Neural progenitor cell (in vitro differentiated cells): ENCODE measurements around the gene FYTTD1. TPM values are rescaled to one million over a fixed set of nuclear protein-coding genes. Genes with fewer than 3 reads are reported as not detected.

Experiments
- DNase-seq: peaks from one replicate; pipeline ENCODE4 v3.0.0-alpha.2; 2016; ENCODE audit warnings: low spot score
- H2AFZ ChIP-seq: fragments of 200-600 bp; sonication (generic); replicated peaks from 2 replicates; pipeline ENCODE4 v1.6.1; 2016; ENCODE audit warnings: antibody characterized with exemption
- H3F3A ChIP-seq: fragments of 200-600 bp; sonication (generic); 2 replicates; pipeline ENCODE4 v1.6.1; 2016; ENCODE audit warnings: antibody characterized with exemption, low read depth
- H3K27ac ChIP-seq: fragments of 200-600 bp; sonication (generic); 2 replicates; pipeline ENCODE4 v1.5.1; 2016; ENCODE audit warnings: mild to moderate bottlenecking
- H3K27me3 ChIP-seq: fragments of 200-600 bp; sonication (generic); 2 replicates; pipeline ENCODE4 v1.6.1; 2016; ENCODE audit warnings: mild to moderate bottlenecking, moderate library complexity
- H3K36me3 ChIP-seq: fragments of 200-600 bp; sonication (generic); 2 replicates; pipeline ENCODE4 v1.5.1; 2016
- H3K4me1 ChIP-seq: fragments of 200-600 bp; sonication (generic); 2 replicates; pipeline ENCODE4 v1.6.1; 2016; ENCODE audit warnings: mixed run types
- H3K4me2 ChIP-seq: fragments of 200-600 bp; sonication (generic); 2 replicates; pipeline ENCODE4 v1.6.1; 2016
- H3K4me3 ChIP-seq: fragments of 200-600 bp; sonication (generic); 2 replicates; pipeline ENCODE4 v1.5.1; 2016
- H3K79me2 ChIP-seq: fragments of 200-600 bp; sonication (generic); 2 replicates; pipeline ENCODE4 v1.6.1; 2016; ENCODE audit warnings: low read depth
- H3K9ac ChIP-seq: fragments of 200-600 bp; sonication (generic); 2 replicates; pipeline ENCODE4 v1.6.1; 2016
- H3K9me3 ChIP-seq: fragments of 200-600 bp; sonication (generic); 2 replicates; pipeline ENCODE4 v1.5.1; 2016; ENCODE audit warnings: low read depth
- H4K20me1 ChIP-seq: fragments of 200-600 bp; sonication (generic); 2 replicates; pipeline ENCODE4 v1.6.1; 2016; ENCODE audit warnings: low read depth
- H3K27ac Mint-ChIP-seq: 3 replicates; pipeline ENCODE4 v1.8.0; 2021; ENCODE audit warnings: mixed read lengths
- H3K27me3 Mint-ChIP-seq: 2 replicates; pipeline ENCODE4 v1.8.0; 2022; ENCODE audit warnings: low read depth, mild to moderate bottlenecking, inconsistent platforms, moderate library complexity, mixed read lengths; ENCODE audit not compliant: insufficient read depth
- H3K36me3 Mint-ChIP-seq: 3 replicates; pipeline ENCODE4 v1.8.0; 2021; ENCODE audit warnings: mixed read lengths
- H3K4me1 Mint-ChIP-seq: 3 replicates; pipeline ENCODE4 v1.8.0; 2021; ENCODE audit warnings: mixed read lengths
- H3K4me3 Mint-ChIP-seq: 3 replicates; pipeline ENCODE4 v1.8.0; 2021; ENCODE audit warnings: mild to moderate bottlenecking, moderate library complexity, mixed read lengths
- H3K9me3 Mint-ChIP-seq: 3 replicates; pipeline ENCODE4 v1.8.0; 2020; ENCODE audit warnings: mixed read lengths
- EZH2 ChIP-seq: fragments of 200-600 bp; sonication (generic); IDR thresholded peaks from 2 replicates; pipeline ENCODE4 v1.6.1; 2017; ENCODE audit warnings: antibody characterized with exemption, mild to moderate bottlenecking, moderate library complexity
- EZH2phosphoT487 ChIP-seq: fragments of 200-600 bp; sonication (generic); IDR thresholded peaks from 2 replicates; pipeline ENCODE4 v1.6.1; 2017; ENCODE audit warnings: antibody characterized with exemption
- total RNA-seq: library from RNA; depleted of rRNA; stranded (reverse); fragments of >200 nt; gene quantifications from 2 replicates; pipeline ENCODE4 v1.2.3, GENCODE V29; 2015; ENCODE audit warnings: low replicate concordance
- TF ChIP-seq, protein P1 (sequence below): fragments of 200-600 bp; sonication (generic); IDR thresholded peaks from 2 replicates; pipeline ENCODE4 v1.5.1; 2017; ENCODE audit warnings: antibody characterized with exemption, mild to moderate bottlenecking

Gene FYTTD1
- total RNA-seq, 1 donor from 2014 or later: 104 TPM

GRCh38 chr3:197791892-197792647 lies 42.4 kb downstream of the FYTTD1 start:
- peak overlapping the region; percentile 95 for H3K4me3 Mint-ChIP-seq
- no peaks in the 10 kb centered on the region for H3K9me3 ChIP-seq
- peaks cover 16% of the 10 kb centered on the region for H3K36me3 Mint-ChIP-seq
- H3K36me3 ChIP-seq: no peaks in the 10 kb centered on the region
- no peaks in the 10 kb centered on the region for H3K27me3 ChIP-seq
- peaks cover 12% of the 10 kb centered on the region for H3F3A ChIP-seq
- peaks cover 9% of the 10 kb centered on the region for H3K27me3 Mint-ChIP-seq
- peak overlapping the region; percentile 96 for H2AFZ ChIP-seq
- H3K4me2 ChIP-seq: peak overlapping the region; percentile 83
- no peak overlapping the region for H3K27ac ChIP-seq
- peaks cover 60% of the 10 kb centered on the region for H3K79me2 ChIP-seq
- DNase-seq: no peak
- peaks cover 28% of the 10 kb centered on the region for H4K20me1 ChIP-seq
- TF ChIP-seq EZH2phosphoT487 (no peak), EZH2 (no peak)
- TF ChIP-seq, protein P1, sequence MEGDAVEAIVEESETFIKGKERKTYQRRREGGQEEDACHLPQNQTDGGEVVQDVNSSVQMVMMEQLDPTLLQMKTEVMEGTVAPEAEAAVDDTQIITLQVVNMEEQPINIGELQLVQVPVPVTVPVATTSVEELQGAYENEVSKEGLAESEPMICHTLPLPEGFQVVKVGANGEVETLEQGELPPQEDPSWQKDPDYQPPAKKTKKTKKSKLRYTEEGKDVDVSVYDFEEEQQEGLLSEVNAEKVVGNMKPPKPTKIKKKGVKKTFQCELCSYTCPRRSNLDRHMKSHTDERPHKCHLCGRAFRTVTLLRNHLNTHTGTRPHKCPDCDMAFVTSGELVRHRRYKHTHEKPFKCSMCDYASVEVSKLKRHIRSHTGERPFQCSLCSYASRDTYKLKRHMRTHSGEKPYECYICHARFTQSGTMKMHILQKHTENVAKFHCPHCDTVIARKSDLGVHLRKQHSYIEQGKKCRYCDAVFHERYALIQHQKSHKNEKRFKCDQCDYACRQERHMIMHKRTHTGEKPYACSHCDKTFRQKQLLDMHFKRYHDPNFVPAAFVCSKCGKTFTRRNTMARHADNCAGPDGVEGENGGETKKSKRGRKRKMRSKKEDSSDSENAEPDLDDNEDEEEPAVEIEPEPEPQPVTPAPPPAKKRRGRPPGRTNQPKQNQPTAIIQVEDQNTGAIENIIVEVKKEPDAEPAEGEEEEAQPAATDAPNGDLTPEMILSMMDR: no peak
- peaks cover 5% of the 10 kb centered on the region for H3K4me1 ChIP-seq
- H3K4me1 Mint-ChIP-seq: peaks cover 8% of the 10 kb centered on the region
- H3K9ac ChIP-seq: peak overlapping the region; percentile 89
- H3K27ac Mint-ChIP-seq: peak overlapping the region; percentile 31
- H3K9me3 Mint-ChIP-seq: no peaks in the 10 kb centered on the region
- peak overlapping the region; percentile 88 for H3K4me3 ChIP-seq

DNA sequence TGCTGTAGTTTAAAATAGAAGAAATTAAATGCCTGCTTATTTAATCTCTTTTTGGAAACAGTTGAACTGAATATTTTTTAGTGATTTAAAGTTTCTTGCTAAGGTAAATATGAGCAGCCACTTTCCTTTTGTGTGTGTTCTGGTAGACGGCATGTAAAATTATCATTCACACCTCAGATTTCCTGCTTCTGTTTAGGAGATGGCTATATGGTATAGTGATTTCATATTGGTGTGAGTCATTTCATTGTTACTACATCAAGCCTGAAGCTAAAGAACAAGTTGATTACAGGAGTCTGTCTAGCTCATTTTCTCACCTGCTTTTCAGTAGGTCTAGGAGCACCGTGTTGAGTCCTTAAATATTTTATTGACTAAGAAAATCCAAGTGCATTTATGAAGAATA lies 43.6 kb downstream of the FYTTD1 start:
- no peak overlapping the region for H3K27ac Mint-ChIP-seq
- peaks cover 17% of the 10 kb centered on the region for H3K36me3 Mint-ChIP-seq
- peaks cover 9% of the 10 kb centered on the region for H3K27me3 Mint-ChIP-seq
- Histone ChIP-seq H3F3A (peaks cover 12% of the 10 kb centered on the region), H3K9ac (no peak overlapping the region), H3K79me2 (peaks cover 72% of the 10 kb centered on the region), H3K36me3 (no peaks in the 10 kb centered on the region), H2AFZ (no peak overlapping the region), H3K27me3 (no peaks in the 10 kb centered on the region), H3K9me3 (no peaks in the 10 kb centered on the region), H3K4me1 (peaks cover 5% of the 10 kb centered on the region), H3K27ac (no peak overlapping the region), H4K20me1 (peaks cover 39% of the 10 kb centered on the region), H3K4me3 (no peak overlapping the region), H3K4me2 (peak overlapping the region; percentile 22)
- H3K9me3 Mint-ChIP-seq: no peaks in the 10 kb centered on the region
- DNase-seq: no peak
- H3K4me1 Mint-ChIP-seq: peaks cover 10% of the 10 kb centered on the region
- H3K4me3 Mint-ChIP-seq: peak overlapping the region; percentile 69
- TF ChIP-seq EZH2phosphoT487 (no peak), EZH2 (no peak)
- TF ChIP-seq, protein P1: no peak

DNA sequence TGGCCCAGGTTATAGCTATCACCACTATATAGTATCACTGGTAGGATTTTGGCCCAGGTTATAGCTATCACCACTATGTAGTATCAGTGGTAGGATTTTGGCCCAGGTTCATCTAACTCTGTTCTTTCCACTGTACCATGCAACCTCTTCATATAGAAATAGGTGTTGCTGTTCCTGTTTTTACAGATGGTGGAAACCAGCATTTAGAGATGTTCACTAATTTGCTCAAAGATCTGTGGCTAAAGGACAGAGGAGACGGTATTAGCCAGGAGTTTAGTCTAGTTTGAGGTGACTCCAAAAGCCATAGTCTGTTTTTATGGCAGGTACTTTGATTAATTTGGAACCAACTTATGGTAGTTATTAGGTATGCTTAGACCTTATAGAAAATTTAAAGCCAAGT lies 44.4 kb downstream of the FYTTD1 start:
- no peak overlapping the region for H3K27ac ChIP-seq
- Mint-ChIP-seq H3K36me3 (peaks cover 17% of the 10 kb centered on the region), H3K27me3 (peaks cover 9% of the 10 kb centered on the region), H3K4me1 (peaks cover 10% of the 10 kb centered on the region), H3K4me3 (no peak overlapping the region), H3K27ac (no peak overlapping the region), H3K9me3 (no peaks in the 10 kb centered on the region)
- peaks cover 12% of the 10 kb centered on the region for H3F3A ChIP-seq
- H3K4me1 ChIP-seq: peaks cover 5% of the 10 kb centered on the region
- no peaks in the 10 kb centered on the region for H3K27me3 ChIP-seq
- DNase-seq: no peak
- H3K9me3 ChIP-seq: no peaks in the 10 kb centered on the region
- no peak overlapping the region for H3K9ac ChIP-seq
- TF ChIP-seq, protein P1: no peak
- TF ChIP-seq EZH2 (no peak), EZH2phosphoT487 (no peak)
- peaks cover 80% of the 10 kb centered on the region for H3K79me2 ChIP-seq
- H3K4me3 ChIP-seq: no peak overlapping the region
- peaks cover 46% of the 10 kb centered on the region for H4K20me1 ChIP-seq
- no peak overlapping the region for H3K4me2 ChIP-seq
- no peaks in the 10 kb centered on the region for H3K36me3 ChIP-seq
- H2AFZ ChIP-seq: no peak overlapping the region
